GM10248 (cell line): ENCODE data around the gene SLC28A2.
"Not testable (repeated sequence)": the region's sequence is repeated elsewhere in the genome, so short reads cannot be mapped to it uniquely, and the experiment has no call there.

Experiments
- CTCF ChIA-PET: fragments of 300-600 bp; sonication (Branson Sonifier 250); formaldehyde crosslinking; extraction: SDS; loops from one replicate; lab custom pipeline; 2021; ENCODE audit warnings: antibody characterized with exemption; lab: Yijun Ruan, JAX
- POLR2A ChIA-PET: fragments of 350-650 bp; sonication (Branson Sonifier 250); formaldehyde crosslinking; extraction: SDS; loops from one replicate; lab custom pipeline; 2020; ENCODE audit warnings: antibody characterized with exemption; lab: Yijun Ruan, JAX
- DNase-seq: peaks from one replicate; pipeline ENCODE4 v3.0.0; 2012; ENCODE audit errors: extremely low spot score
- CTCF ChIP-seq: IDR thresholded peaks from 2 replicates; pipeline ENCODE4 v1.5.1; 2012; ENCODE audit warnings: mild to moderate bottlenecking, low read depth; ENCODE audit errors: extremely low read depth, missing control alignments, control extremely low read depth

SLC28A2 gene

GRCh38 chr15:45276831-45277230, 24.8 kb downstream of the SLC28A2 start:
- DNase-seq, result peak; percentile 41
- peak; percentile 62 for TF ChIP-seq CTCF
- ChIA-PET POLR2A (no interaction called here), CTCF (interaction anchor here (1.0 to 1.2 kb wide), 3 partner anchors 12 to 108 kb away, joined by 3 to 4 read pairs (median 3); no protein-coding TSS in a partner anchor)

GRCh38 chr15:45279024-45279698, 27.1 kb downstream of the SLC28A2 start:
- POLR2A ChIA-PET, result interaction anchor here (1.3 kb wide), 1 partner anchor 78 kb away, joined by 3 read pairs; no protein-coding TSS in a partner anchor
- TF ChIP-seq CTCF, result no peak
- CTCF ChIA-PET, result interaction anchor here (1.0 to 1.4 kb wide), 3 partner anchors 12 to 123 kb away, joined by 3 to 5 read pairs (median 4); a partner anchor contains a TSS
- peak; percentile 99 for DNase-seq

GRCh38 chr15:45285413-45285812, 33.4 kb downstream of the SLC28A2 start:
- DNase-seq, result no peak
- ChIA-PET CTCF (no interaction called here), POLR2A (no interaction called here)
- no peak for TF ChIP-seq CTCF

- DNase-seq, result no peak
- POLR2A ChIA-PET, result no interaction called here
- CTCF ChIA-PET, result interaction anchor here (1.2 to 1.3 kb wide), 2 partner anchors 24 to 82 kb away, joined by 3 read pairs; no protein-coding TSS in a partner anchor
- TF ChIP-seq CTCF, result no peak
Measured at GRCh38 chr15:45287390-45287956, 35.4 kb downstream of the SLC28A2 start.

GRCh38 chr15:45288947-45289346, 36.9 kb downstream of the SLC28A2 start:
- TF ChIP-seq CTCF, result no peak
- ChIA-PET CTCF (interaction anchor here (0.8 to 1.2 kb wide), 3 partner anchors 26 to 126 kb away, joined by 3 read pairs; no protein-coding TSS in a partner anchor), POLR2A (no interaction called here)
- DNase-seq, result no peak

- ChIA-PET CTCF (no interaction called here), POLR2A (no interaction called here)
- DNase-seq, result no peak
- TF ChIP-seq CTCF, result no peak
Measured at GRCh38 chr15:45291822-45292582, 40.0 kb downstream of the SLC28A2 start.

GRCh38 chr15:45293326-45293725, 41.3 kb downstream of the SLC28A2 start:
- POLR2A ChIA-PET, DNase-seq: not testable (repeated sequence)
- CTCF ChIA-PET, result interaction anchor here (1.2 kb wide), 1 partner anchor 29 kb away, joined by 4 read pairs; no protein-coding TSS in a partner anchor

- DNase-seq, POLR2A ChIA-PET: not testable (repeated sequence)
- CTCF ChIA-PET, result interaction anchor here (1.0 to 1.9 kb wide), 3 partner anchors 9 to 181 kb away, joined by 3 to 6 read pairs (median 4); no protein-coding TSS in a partner anchor
Measured at GRCh38 chr15:45298964-45299378, 46.9 kb downstream of the SLC28A2 start.
